CD8-positive, alpha-beta memory T cell (primary cell): Measurements from ENCODE around the gene CACNA1E. TPM values are rescaled to one million over a fixed set of nuclear protein-coding genes. Genes with fewer than 3 reads are reported as not detected.

Experiments
- CTCF ChIA-PET: fragments of 350-600 bp; sonication (Branson Sonifier 250); formaldehyde crosslinking; loops from one replicate; lab custom pipeline; 2021; ENCODE audit warnings: antibody characterized with exemption; lab: Charles Lee
- POLR2A ChIA-PET: fragments of 350-600 bp; sonication (Branson Sonifier 250); formaldehyde crosslinking; loops from one replicate; lab custom pipeline; 2021; ENCODE audit warnings: antibody characterized with exemption; lab: Charles Lee
- DNase-seq, 5 donors: peaks; one replicate each; pipeline versions ENCODE4 v3.0.0 to v3.0.0-alpha.2; 2020 to 2022; ENCODE audit warnings: mixed read lengths in 1 of 5
- H3K27ac ChIP-seq: one replicate; pipeline ENCODE4 v1.7.0; 2013; ENCODE audit warnings: low read depth, mild to moderate bottlenecking, low read length, moderate library complexity
- H3K27me3 ChIP-seq: 2 replicates; pipeline ENCODE4 v1.7.0; 2013; ENCODE audit warnings: low read length, mild to moderate bottlenecking; ENCODE audit not compliant: insufficient read depth, poor library complexity, severe bottlenecking
- H3K36me3 ChIP-seq: 2 replicates; pipeline ENCODE4 v1.7.0; 2013; ENCODE audit warnings: mild to moderate bottlenecking, low read length, moderate library complexity; ENCODE audit not compliant: insufficient read depth
- H3K4me1 ChIP-seq: 2 replicates; pipeline ENCODE4 v1.7.0; 2013; ENCODE audit warnings: mild to moderate bottlenecking, low read length, moderate library complexity; ENCODE audit not compliant: insufficient read depth
- H3K4me3 ChIP-seq: 2 replicates; pipeline ENCODE4 v1.7.0; 2013; ENCODE audit warnings: mild to moderate bottlenecking, low read length
- H3K9me3 ChIP-seq: 2 replicates; pipeline ENCODE4 v1.7.0; 2013; ENCODE audit warnings: mild to moderate bottlenecking, low read length
- H3K27ac Mint-ChIP-seq, 8 donors: one replicate each; pipeline ENCODE4 v1.8.0; 2020 to 2021; ENCODE audit warnings: mixed read lengths in 8 of 8, mild to moderate bottlenecking in 6 of 8, inconsistent platforms in 3 of 8, moderate library complexity in 3 of 8
- H3K27me3 Mint-ChIP-seq, 2 donors: one replicate each; pipeline ENCODE4 v1.8.0; 2020 to 2021; ENCODE audit warnings: mixed read lengths in 2 of 2, mild to moderate bottlenecking in 1 of 2, moderate library complexity in 1 of 2
- H3K36me3 Mint-ChIP-seq, 3 donors: one replicate each; pipeline ENCODE4 v1.8.0; 2020 to 2021; ENCODE audit warnings: mixed read lengths in 3 of 3, inconsistent platforms in 1 of 3, mild to moderate bottlenecking in 1 of 3
- H3K4me1 Mint-ChIP-seq, 3 donors: one replicate each; pipeline ENCODE4 v1.8.0; 2020 to 2021; ENCODE audit warnings: mixed read lengths in 3 of 3, inconsistent platforms in 1 of 3, mild to moderate bottlenecking in 1 of 3
- H3K4me3 Mint-ChIP-seq, 7 donors: one replicate each; pipeline ENCODE4 v1.8.0; 2020 to 2021; ENCODE audit warnings: mixed read lengths in 7 of 7, mild to moderate bottlenecking in 6 of 7, moderate library complexity in 4 of 7, inconsistent platforms in 2 of 7
- H3K9me3 Mint-ChIP-seq, 5 donors: one replicate each; pipeline ENCODE4 v1.8.0; 2020 to 2022; ENCODE audit warnings: mixed read lengths in 5 of 5, mild to moderate bottlenecking in 3 of 5, moderate library complexity in 2 of 5, inconsistent platforms in 1 of 5
- polyA plus RNA-seq: library from polyadenylated mRNA; unstranded; fragments of 300-500 nt; fragmentation: Illumina TruSeq; gene quantifications from one replicate; pipeline ENCODE4 v1.2.3, GENCODE V29; 2021
- total RNA-seq, 2 experiments: library from RNA; stranded (reverse); gene quantifications; one replicate each; pipeline ENCODE4 v1.2.3, GENCODE V29; 2021

Gene CACNA1E
- total and polyA plus RNA-seq, 3 experiments from 2014 or later, result not detected

DNA sequence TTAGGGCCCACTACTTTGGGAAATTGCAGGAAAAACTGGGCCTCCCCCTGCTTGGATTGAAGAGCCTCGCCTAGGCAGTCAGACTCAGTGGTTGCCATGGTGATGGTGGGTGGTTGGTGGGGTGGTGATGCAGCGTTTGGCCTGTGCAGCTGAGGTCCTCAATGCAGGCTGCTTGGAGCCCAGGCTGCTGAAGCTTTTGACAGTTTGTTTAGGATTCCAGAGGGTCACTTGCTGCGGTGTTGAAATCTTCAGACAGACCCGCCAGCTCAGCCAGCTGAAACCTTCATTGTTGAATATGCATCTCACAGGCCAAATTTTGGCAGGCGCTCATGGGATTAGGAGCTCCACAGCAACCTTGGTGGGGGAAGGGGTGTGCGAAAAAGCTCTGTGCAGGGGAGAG, 67.9 kb downstream of the CACNA1E start:
- H3K27ac Mint-ChIP-seq, result no peak overlapping the region
- POLR2A ChIA-PET, result no interaction called here
- no peak overlapping the region for H3K4me3 Mint-ChIP-seq
- Histone ChIP-seq H3K9me3 (no peaks in the 10 kb centered on the region), H3K4me3 (no peak overlapping the region), H3K4me1 (no peaks in the 10 kb centered on the region), H3K27ac (no peak overlapping the region), H3K27me3 (peaks cover 3% of the 10 kb centered on the region), H3K36me3 (no peaks in the 10 kb centered on the region)
- DNase-seq, result no peak
- no peaks in the 10 kb centered on the region for H3K36me3 Mint-ChIP-seq
- H3K9me3 Mint-ChIP-seq, result peaks cover 0 to 2% (median 0%) of the 10 kb centered on the region in 5 donors
- peaks cover 9 to 35% of the 10 kb centered on the region in 2 donors for H3K27me3 Mint-ChIP-seq
- CTCF ChIA-PET, result no interaction called here
- no peaks in the 10 kb centered on the region for H3K4me1 Mint-ChIP-seq

- ChIA-PET POLR2A (no interaction called here), CTCF (no interaction called here)
- no peak overlapping the region for H3K27ac ChIP-seq
- Mint-ChIP-seq H3K27me3 (peaks cover 9 to 30% of the 10 kb centered on the region in 2 donors), H3K4me3 (no peak overlapping the region), H3K9me3 (peaks cover 0 to 2% (median 0%) of the 10 kb centered on the region in 5 donors), H3K27ac (no peak overlapping the region), H3K36me3 (no peaks in the 10 kb centered on the region), H3K4me1 (no peaks in the 10 kb centered on the region)
- DNase-seq, result no peak
- no peaks in the 10 kb centered on the region for H3K36me3 ChIP-seq
- H3K27me3 ChIP-seq, result peaks cover 3% of the 10 kb centered on the region
- H3K4me1 ChIP-seq, result no peaks in the 10 kb centered on the region
- no peak overlapping the region for H3K4me3 ChIP-seq
- H3K9me3 ChIP-seq, result no peaks in the 10 kb centered on the region
Observed at GRCh38 chr1:181551754-181552153, 68.4 kb downstream of the CACNA1E start.

- no peaks in the 10 kb centered on the region for H3K36me3 Mint-ChIP-seq
- no peaks in the 10 kb centered on the region for H3K27me3 ChIP-seq
- peaks cover 0 to 2% (median 0%) of the 10 kb centered on the region in 5 donors for H3K9me3 Mint-ChIP-seq
- H3K4me3 Mint-ChIP-seq, result no peak overlapping the region
- no peak overlapping the region for H3K27ac ChIP-seq
- ChIA-PET POLR2A (no interaction called here), CTCF (no interaction called here)
- H3K36me3 ChIP-seq, result no peaks in the 10 kb centered on the region
- peaks cover 4 to 12% of the 10 kb centered on the region in 2 donors for H3K27me3 Mint-ChIP-seq
- H3K4me3 ChIP-seq, result no peak overlapping the region
- no peaks in the 10 kb centered on the region for H3K4me1 Mint-ChIP-seq
- H3K4me1 ChIP-seq, result no peaks in the 10 kb centered on the region
- no peak overlapping the region for H3K27ac Mint-ChIP-seq
- no peak for DNase-seq
- no peaks in the 10 kb centered on the region for H3K9me3 ChIP-seq
Observed at GRCh38 chr1:181554465-181554864, 71.1 kb downstream of the CACNA1E start.

DNA sequence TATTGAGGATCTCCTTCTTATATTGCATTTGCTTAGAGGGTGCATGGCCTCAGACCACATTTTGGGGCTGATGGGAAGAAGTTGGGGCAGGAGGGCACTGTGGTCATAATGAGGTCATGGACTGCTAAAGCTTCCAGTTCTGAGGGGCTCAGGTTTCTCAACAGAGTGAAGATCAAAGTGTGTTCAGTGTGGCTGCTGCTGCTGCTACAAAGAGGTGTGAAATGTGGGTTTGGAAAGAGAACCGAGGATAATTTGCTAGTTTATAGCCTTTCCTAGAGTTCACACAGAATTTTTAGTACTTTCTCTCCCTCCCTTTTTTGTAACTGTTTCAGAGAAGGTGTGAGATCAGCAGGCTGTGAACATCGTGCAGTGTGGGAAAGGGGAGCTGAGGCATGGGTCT, 73.3 kb downstream of the CACNA1E start:
- Histone ChIP-seq H3K4me3 (no peak overlapping the region), H3K4me1 (no peaks in the 10 kb centered on the region), H3K27ac (no peak overlapping the region), H3K27me3 (no peaks in the 10 kb centered on the region), H3K36me3 (no peaks in the 10 kb centered on the region), H3K9me3 (no peaks in the 10 kb centered on the region)
- ChIA-PET CTCF (no interaction called here), POLR2A (no interaction called here)
- Mint-ChIP-seq H3K4me1 (no peaks in the 10 kb centered on the region), H3K4me3 (no peak overlapping the region), H3K9me3 (no peaks in the 10 kb centered on the region), H3K27me3 (peaks cover 0 to 12% of the 10 kb centered on the region in 2 donors), H3K36me3 (no peaks in the 10 kb centered on the region), H3K27ac (no peak overlapping the region)
- no peak for DNase-seq

DNA sequence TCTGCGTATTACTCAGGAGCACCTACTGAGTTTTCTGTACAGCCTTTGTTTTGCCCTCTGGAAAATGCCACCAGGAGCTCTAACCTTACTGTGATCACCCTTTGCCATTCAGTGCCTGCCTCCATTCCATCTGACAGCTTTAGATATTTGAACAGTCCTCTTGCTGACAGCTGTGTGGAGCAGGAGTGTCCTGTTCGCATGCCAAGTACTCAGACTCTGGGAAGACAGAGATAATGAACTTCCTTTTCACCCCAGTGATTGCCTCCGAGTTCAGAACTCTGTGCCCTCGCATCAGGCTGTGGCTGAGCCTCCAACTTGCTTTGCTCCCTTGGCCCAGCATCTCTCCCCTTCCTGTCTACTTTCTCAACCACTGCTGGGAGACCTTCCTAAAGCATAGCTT, 74.0 kb downstream of the CACNA1E start:
- Mint-ChIP-seq H3K9me3 (no peaks in the 10 kb centered on the region), H3K27ac (no peak overlapping the region), H3K4me3 (no peak overlapping the region), H3K36me3 (no peaks in the 10 kb centered on the region), H3K4me1 (no peaks in the 10 kb centered on the region), H3K27me3 (peaks cover 0 to 6% of the 10 kb centered on the region in 2 donors)
- Histone ChIP-seq H3K4me1 (no peaks in the 10 kb centered on the region), H3K27me3 (no peaks in the 10 kb centered on the region), H3K4me3 (no peak overlapping the region), H3K9me3 (no peaks in the 10 kb centered on the region), H3K36me3 (no peaks in the 10 kb centered on the region), H3K27ac (no peak overlapping the region)
- ChIA-PET CTCF (no interaction called here), POLR2A (no interaction called here)
- no peak for DNase-seq

GRCh38 chr1:181558416-181558815, 75.1 kb downstream of the CACNA1E start:
- Histone ChIP-seq H3K4me3 (no peak overlapping the region), H3K4me1 (no peaks in the 10 kb centered on the region), H3K9me3 (no peaks in the 10 kb centered on the region), H3K36me3 (no peaks in the 10 kb centered on the region), H3K27ac (no peak overlapping the region), H3K27me3 (no peaks in the 10 kb centered on the region)
- POLR2A ChIA-PET, result no interaction called here
- DNase-seq, result no peak
- CTCF ChIA-PET, result no interaction called here
- no peaks in the 10 kb centered on the region for H3K4me1 Mint-ChIP-seq
- H3K27ac Mint-ChIP-seq, result no peak overlapping the region
- no peak overlapping the region for H3K4me3 Mint-ChIP-seq
- no peaks in the 10 kb centered on the region for H3K36me3 Mint-ChIP-seq
- H3K27me3 Mint-ChIP-seq, result peaks cover 0 to 6% of the 10 kb centered on the region in 2 donors
- H3K9me3 Mint-ChIP-seq, result no peaks in the 10 kb centered on the region

DNA sequence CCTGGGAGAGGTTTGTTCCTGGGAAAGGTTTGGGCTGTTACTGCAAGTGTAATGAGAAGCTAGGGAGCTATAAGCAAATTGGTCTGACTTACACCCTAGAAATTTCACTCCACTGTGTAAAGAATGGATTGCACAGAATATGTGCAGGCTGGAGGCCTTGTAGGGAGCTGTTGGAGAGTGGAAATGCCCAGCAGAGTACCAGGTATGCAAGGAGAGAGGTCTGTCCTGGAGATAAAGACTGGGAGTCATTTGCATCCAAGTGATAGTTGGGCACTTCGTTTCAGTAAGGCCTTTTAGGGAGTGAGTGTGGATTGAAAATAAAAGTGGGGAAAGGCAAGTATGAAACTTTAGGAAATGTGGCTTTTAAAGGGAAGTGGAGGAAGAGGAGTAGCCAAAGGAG, 75.8 kb downstream of the CACNA1E start:
- ChIA-PET CTCF (no interaction called here), POLR2A (interaction anchor here (0.7 kb wide), 1 partner anchor 552 kb away, joined by 3 read pairs; no protein-coding TSS in a partner anchor)
- Histone ChIP-seq H3K4me3 (no peak overlapping the region), H3K4me1 (no peaks in the 10 kb centered on the region), H3K36me3 (no peaks in the 10 kb centered on the region), H3K9me3 (no peaks in the 10 kb centered on the region), H3K27ac (no peak overlapping the region), H3K27me3 (no peaks in the 10 kb centered on the region)
- H3K4me1 Mint-ChIP-seq, result no peaks in the 10 kb centered on the region
- no peaks in the 10 kb centered on the region for H3K9me3 Mint-ChIP-seq
- no peak overlapping the region for H3K4me3 Mint-ChIP-seq
- DNase-seq, result no peak
- no peaks in the 10 kb centered on the region for H3K36me3 Mint-ChIP-seq
- peaks cover 0 to 6% of the 10 kb centered on the region in 2 donors for H3K27me3 Mint-ChIP-seq
- no peak overlapping the region for H3K27ac Mint-ChIP-seq

DNA sequence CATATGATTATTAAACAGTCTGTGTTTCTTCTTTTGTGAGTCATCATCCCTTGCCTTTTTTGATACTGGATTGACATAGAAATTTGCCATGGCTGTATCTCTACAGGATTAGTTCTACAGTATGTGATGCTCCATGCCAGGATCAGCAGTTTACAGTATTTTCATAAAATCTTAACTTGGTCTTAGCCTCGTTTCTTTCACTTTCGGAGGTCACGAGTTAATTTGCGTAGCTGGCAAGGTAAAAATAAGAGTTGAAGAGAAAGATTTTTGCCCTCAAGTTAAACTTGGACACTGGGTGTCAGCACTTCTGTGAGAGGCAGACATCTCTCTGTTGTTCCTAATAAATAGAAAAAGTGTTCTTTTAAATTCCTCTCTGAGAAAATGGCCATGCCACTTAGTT, 79.1 kb downstream of the CACNA1E start:
- Histone ChIP-seq H3K4me3 (no peak overlapping the region), H3K27me3 (no peaks in the 10 kb centered on the region), H3K4me1 (no peaks in the 10 kb centered on the region), H3K9me3 (no peaks in the 10 kb centered on the region), H3K36me3 (no peaks in the 10 kb centered on the region), H3K27ac (no peak overlapping the region)
- Mint-ChIP-seq H3K27me3 (peaks cover 3 to 8% of the 10 kb centered on the region in 2 donors), H3K36me3 (no peaks in the 10 kb centered on the region), H3K4me3 (no peak overlapping the region), H3K27ac (no peak overlapping the region), H3K4me1 (no peaks in the 10 kb centered on the region), H3K9me3 (peaks cover 0 to 2% (median 0%) of the 10 kb centered on the region in 5 donors)
- no peak for DNase-seq
- CTCF ChIA-PET, result no interaction called here
- POLR2A ChIA-PET, result no interaction called here

DNA sequence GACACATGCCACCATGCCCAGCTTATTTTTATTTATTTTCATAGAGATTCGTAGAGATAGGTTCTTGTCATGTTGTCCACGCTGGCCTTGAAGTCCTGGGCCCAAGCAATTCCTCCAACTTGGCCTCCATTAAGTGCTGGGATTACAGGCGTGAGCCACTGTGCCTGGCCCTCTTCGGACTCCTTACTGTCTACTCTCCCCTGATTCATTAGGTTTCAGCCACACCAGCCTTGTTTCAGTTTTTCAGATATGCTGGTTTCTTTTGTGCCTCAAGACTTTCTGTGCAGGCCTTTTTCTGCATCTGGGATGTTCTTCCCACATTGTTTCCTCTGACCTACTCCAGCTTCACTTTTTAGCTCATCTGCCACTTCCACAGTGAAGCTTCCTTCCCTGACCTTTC, 85.4 kb downstream of the CACNA1E start:
- no peaks in the 10 kb centered on the region for H3K4me1 ChIP-seq
- Mint-ChIP-seq H3K27ac (no peak overlapping the region), H3K4me1 (no peaks in the 10 kb centered on the region), H3K9me3 (peaks cover 0 to 2% (median 0%) of the 10 kb centered on the region in 5 donors), H3K36me3 (no peaks in the 10 kb centered on the region), H3K4me3 (no peak overlapping the region), H3K27me3 (peaks cover 3 to 8% of the 10 kb centered on the region in 2 donors)
- DNase-seq, result no peak
- no peaks in the 10 kb centered on the region for H3K9me3 ChIP-seq
- H3K27ac ChIP-seq, result no peak overlapping the region
- CTCF ChIA-PET, result no interaction called here
- POLR2A ChIA-PET, result no interaction called here
- no peaks in the 10 kb centered on the region for H3K27me3 ChIP-seq
- no peaks in the 10 kb centered on the region for H3K36me3 ChIP-seq
- no peak overlapping the region for H3K4me3 ChIP-seq
